AG09319 (cell line): ENCODE data around the gene ARL6IP6.

Experiments used
- DNase-seq: peaks from one replicate; pipeline ENCODE4 v3.0.0-alpha.2; 2010; ENCODE audit warnings: low read depth; ENCODE audit errors: extremely low read depth
- CTCF ChIP-seq: IDR thresholded peaks from 2 replicates; pipeline ENCODE4 v1.5.1; 2011; ENCODE audit warnings: low read depth, mild to moderate bottlenecking, inconsistent platforms, low read length, moderate library complexity

Gene ARL6IP6

GRCh38 chr2:152781175-152781574, 62.8 kb downstream of the ARL6IP6 start:
- TF ChIP-seq CTCF = no peak

GRCh38 chr2:152782171-152782570, 63.8 kb downstream of the ARL6IP6 start:
- no peak for TF ChIP-seq CTCF
- DNase-seq = no peak

More at GRCh38 chr2:152781175-152781574, 62.8 kb downstream of the ARL6IP6 start:
- DNase-seq = no peak

- no peak for DNase-seq
- no peak for TF ChIP-seq CTCF
These were observed 72.5 kb downstream of the ARL6IP6 start for GRCh38 chr2:152790883-152791282.

- no peak for TF ChIP-seq CTCF
- DNase-seq = no peak
These were observed 73.6 kb downstream of the ARL6IP6 start for GRCh38 chr2:152791979-152792378.

GRCh38 chr2:152792974-152793373, 74.6 kb downstream of the ARL6IP6 start:
- no peak for DNase-seq
- TF ChIP-seq CTCF = no peak

- DNase-seq = no peak
- no peak for TF ChIP-seq CTCF
These were observed 78.5 kb downstream of the ARL6IP6 start for GRCh38 chr2:152796941-152797340.

- TF ChIP-seq CTCF = no peak
- DNase-seq = no peak
These were observed 86.4 kb downstream of the ARL6IP6 start for GRCh38 chr2:152804687-152805408.
